Skeletal muscle satellite cell (primary cell): ENCODE results near the gene RBM15B.

Source experiments
- H3K27me3 ChIP-seq: 2 replicates; pipeline ENCODE4 v1.7.0; 2013; ENCODE audit warnings: low read length; ENCODE audit not compliant: control insufficient read depth, insufficient read depth
- H3K36me3 ChIP-seq: 2 replicates; pipeline ENCODE4 v1.7.0; 2013; ENCODE audit warnings: mild to moderate bottlenecking, control low read depth, low read length; ENCODE audit not compliant: insufficient read depth
- H3K4me1 ChIP-seq: 2 replicates; pipeline ENCODE4 v1.7.0; 2013; ENCODE audit warnings: low read length; ENCODE audit not compliant: control insufficient read depth, insufficient read depth
- H3K4me2 ChIP-seq: 2 replicates; pipeline ENCODE4 v1.7.0; 2013; ENCODE audit warnings: mild to moderate bottlenecking, low read length
- H3K4me3 ChIP-seq: 2 replicates; pipeline ENCODE4 v1.7.0; 2013; ENCODE audit warnings: low read length
- H3K9ac ChIP-seq: 2 replicates; pipeline ENCODE4 v1.7.0; 2013; ENCODE audit warnings: mild to moderate bottlenecking, low read depth, low read length, moderate library complexity
- H3K9me3 ChIP-seq: replicated peaks from 2 replicates; pipeline ENCODE4 v1.7.0; 2013; ENCODE audit warnings: mild to moderate bottlenecking, control low read depth, low read length

Gene RBM15B

DNA sequence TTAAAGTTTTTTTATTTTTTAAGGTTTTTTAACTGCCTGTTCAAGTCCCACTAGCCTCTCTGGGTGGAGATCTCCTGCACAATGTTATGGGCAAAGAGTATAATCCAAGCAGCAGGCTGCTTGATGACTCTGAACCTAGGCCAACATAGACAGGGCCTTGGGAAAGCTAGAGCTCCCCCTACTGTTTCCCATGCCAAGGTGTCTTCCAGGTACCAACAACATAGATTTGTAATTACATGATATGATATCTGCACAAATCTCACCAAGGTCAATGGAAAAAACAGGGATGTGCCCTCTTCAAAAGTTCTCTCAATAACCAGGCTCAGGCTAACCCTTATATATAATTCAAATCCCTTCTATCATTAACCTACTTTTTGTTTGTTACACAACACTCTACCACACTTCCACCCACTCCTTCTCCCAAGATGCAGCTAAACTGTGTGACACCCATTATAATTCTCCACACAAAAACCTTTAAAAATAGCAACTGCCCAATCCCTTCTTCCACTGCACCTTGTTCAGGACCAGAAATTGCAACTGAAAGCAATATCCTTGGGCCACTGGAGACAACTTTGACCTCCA, 43.8 kb downstream of the RBM15B start:
- no peak overlapping the region for H3K9ac ChIP-seq
- H3K4me2 ChIP-seq, result no peak overlapping the region
- no peaks in the 10 kb centered on the region for H3K9me3 ChIP-seq
- no peak overlapping the region for H3K4me3 ChIP-seq
- peaks cover 7% of the 10 kb centered on the region for H3K36me3 ChIP-seq
- H3K4me1 ChIP-seq, result no peaks in the 10 kb centered on the region
- no peaks in the 10 kb centered on the region for H3K27me3 ChIP-seq

GRCh38 chr3:51436998-51437639, 46.0 kb downstream of the RBM15B start:
- H3K9ac ChIP-seq, result no peak overlapping the region
- no peaks in the 10 kb centered on the region for H3K4me1 ChIP-seq
- H3K27me3 ChIP-seq, result no peaks in the 10 kb centered on the region
- H3K4me3 ChIP-seq, result no peak overlapping the region
- peaks cover 22% of the 10 kb centered on the region for H3K36me3 ChIP-seq
- no peak overlapping the region for H3K4me2 ChIP-seq
- H3K9me3 ChIP-seq, result no peaks in the 10 kb centered on the region

DNA sequence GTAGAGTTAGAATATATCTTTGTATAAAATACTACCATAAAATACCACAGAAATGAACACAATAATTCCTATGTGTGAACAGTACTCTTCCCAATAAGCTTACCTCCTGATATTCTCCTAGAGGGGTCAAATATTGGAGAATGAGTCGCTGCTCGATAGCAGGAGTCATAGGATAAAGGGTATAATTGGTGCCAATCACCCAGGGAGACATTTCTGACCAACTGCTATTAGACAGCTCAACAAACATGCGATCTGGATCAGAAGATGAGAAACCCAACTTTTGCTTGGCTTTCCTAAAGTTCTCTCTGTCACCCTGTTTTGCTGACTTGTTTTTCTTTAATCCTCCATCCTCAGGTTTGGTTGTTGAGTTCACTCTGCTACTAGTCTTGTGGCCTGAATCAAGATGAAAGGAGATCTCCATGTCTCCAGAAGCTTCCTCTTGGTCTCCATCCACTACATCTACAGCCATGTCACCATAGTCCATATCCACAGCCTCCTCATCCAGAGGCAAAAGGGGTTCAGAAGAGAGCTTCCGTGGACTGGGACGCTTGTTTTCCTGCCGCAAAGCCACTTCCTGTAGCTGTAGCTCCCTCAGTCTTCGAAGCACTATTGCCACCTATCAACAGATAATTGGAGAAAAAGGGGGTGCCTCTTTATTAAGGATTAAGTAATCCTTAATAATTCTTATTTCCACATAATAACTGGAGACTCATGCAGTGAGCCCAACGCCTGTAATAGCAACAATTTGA, 50.4 kb downstream of the RBM15B start:
- no peaks in the 10 kb centered on the region for H3K27me3 ChIP-seq
- no peaks in the 10 kb centered on the region for H3K4me1 ChIP-seq
- no peaks in the 10 kb centered on the region for H3K9me3 ChIP-seq
- H3K4me3 ChIP-seq, result no peak overlapping the region
- H3K36me3 ChIP-seq, result peaks cover 20% of the 10 kb centered on the region
- H3K4me2 ChIP-seq, result no peak overlapping the region
- no peak overlapping the region for H3K9ac ChIP-seq

DNA sequence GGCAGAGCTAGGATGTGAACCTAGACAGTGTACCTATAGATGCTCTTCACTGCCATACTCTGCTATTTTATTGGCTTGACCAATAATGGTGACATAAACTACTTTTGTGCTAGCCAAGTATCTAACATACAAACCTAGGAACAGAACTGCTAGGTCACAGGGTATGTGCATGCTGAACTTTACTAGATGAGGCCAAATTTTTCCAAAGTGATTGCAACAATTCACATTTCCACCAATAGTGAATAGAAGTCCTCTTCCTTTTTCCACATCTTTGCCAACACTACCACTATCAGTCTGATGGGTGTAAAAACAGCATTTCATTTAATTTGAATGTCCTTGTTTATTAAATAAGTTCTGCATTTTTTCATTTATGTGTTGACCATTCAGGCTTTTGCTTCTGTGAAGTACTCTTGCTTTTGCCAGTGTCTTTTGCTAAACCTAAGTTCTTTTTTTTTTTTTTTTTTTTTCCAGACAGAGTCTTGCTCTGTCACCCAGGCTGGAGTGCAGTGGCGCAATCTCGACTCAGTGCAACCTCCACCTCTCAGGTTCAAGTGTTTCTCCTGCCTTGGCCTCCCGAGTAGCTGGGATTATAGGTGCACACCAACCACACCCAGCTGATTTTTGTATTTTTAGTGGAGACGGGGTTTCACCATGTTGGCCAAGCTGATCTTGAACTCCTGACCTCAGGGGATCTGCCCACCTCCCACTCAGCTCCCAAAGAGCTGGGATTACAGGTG, 54.6 kb downstream of the RBM15B start:
- H3K4me2 ChIP-seq, result no peak overlapping the region
- H3K4me3 ChIP-seq, result no peak overlapping the region
- peaks cover 14% of the 10 kb centered on the region for H3K36me3 ChIP-seq
- no peaks in the 10 kb centered on the region for H3K27me3 ChIP-seq
- H3K4me1 ChIP-seq, result no peaks in the 10 kb centered on the region
- H3K9me3 ChIP-seq, result no peaks in the 10 kb centered on the region
- H3K9ac ChIP-seq, result no peak overlapping the region
